H1 (cell line): ENCODE data around the gene KRT37. TPM values are rescaled to one million over a fixed set of nuclear protein-coding genes. Genes with fewer than 3 reads are reported as not detected.

Experiments
- CEBPB ChIP-seq: IDR thresholded peaks from 2 replicates; pipeline ENCODE4 v1.6.1; 2012; ENCODE audit warnings: low read depth, low read length
- EGR1 ChIP-seq: IDR thresholded peaks from 2 replicates; pipeline ENCODE4 v1.6.1; 2011; ENCODE audit warnings: low read depth, low read length, borderline replicate concordance
- polyA plus RNA-seq, 7 experiments: library from polyadenylated mRNA; depleted of rRNA in 3 of 7; stranded (reverse) in 5 of 7; unstranded in 2 of 7; fragments of >200 nt in 5 of 7; fragments of 200-250 nt in 2 of 7; gene quantifications; 1 replicate in 5 of 7; 2 replicates in 1 of 7; 4 replicates in 1 of 7; pipeline versions ENCODE4 v1.2.1 to v1.2.3, GENCODE V29; 2011 to 2013; ENCODE audit warnings: missing spikeins in 2 of 7, mixed read lengths in 2 of 7
- total RNA-seq: library from RNA; stranded (reverse); fragmentation: NEBNext Ultra II Directional; extraction: Animal tissue kit (Norgen Biotek cat#: 25700); gene quantifications from 2 replicates; pipeline ENCODE4 v1.2.1, GENCODE V29; 2021
- TF ChIP-seq, protein P1 (sequence below): fragments of 300-600 bp; sonication (generic); IDR thresholded peaks from 2 replicates; pipeline ENCODE4 v1.7.1; 2012; ENCODE audit warnings: low read length, moderate library complexity, mild to moderate bottlenecking, inconsistent platforms; ENCODE audit not compliant: insufficient replicate concordance

Gene KRT37
- total and polyA plus RNA-seq, 2 of the 8 experiments (the other 6 are each of a cell fraction or from before 2014, with no cell fraction given), result not detected

DNA sequence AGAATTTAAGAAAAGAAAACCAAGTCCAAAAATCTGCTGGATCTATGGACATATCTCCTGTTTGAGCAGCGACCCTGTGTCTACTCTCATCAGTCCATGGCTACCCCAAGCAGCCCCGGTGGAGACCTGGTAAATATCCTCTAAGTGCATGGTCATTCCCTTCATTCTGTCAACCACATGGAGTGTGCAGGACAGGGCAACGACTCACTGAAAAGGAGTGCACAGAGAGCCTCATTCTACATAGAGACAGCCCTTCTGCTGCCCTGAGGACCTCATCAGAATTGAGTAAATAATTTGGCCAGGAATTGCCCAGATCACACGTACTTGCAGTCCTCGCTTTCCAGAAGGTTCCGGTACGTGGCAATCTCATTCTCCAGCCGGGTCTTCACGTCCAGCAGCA lies 13.4 kb upstream of the KRT37 start (continued):
- TF ChIP-seq, protein P1, sequence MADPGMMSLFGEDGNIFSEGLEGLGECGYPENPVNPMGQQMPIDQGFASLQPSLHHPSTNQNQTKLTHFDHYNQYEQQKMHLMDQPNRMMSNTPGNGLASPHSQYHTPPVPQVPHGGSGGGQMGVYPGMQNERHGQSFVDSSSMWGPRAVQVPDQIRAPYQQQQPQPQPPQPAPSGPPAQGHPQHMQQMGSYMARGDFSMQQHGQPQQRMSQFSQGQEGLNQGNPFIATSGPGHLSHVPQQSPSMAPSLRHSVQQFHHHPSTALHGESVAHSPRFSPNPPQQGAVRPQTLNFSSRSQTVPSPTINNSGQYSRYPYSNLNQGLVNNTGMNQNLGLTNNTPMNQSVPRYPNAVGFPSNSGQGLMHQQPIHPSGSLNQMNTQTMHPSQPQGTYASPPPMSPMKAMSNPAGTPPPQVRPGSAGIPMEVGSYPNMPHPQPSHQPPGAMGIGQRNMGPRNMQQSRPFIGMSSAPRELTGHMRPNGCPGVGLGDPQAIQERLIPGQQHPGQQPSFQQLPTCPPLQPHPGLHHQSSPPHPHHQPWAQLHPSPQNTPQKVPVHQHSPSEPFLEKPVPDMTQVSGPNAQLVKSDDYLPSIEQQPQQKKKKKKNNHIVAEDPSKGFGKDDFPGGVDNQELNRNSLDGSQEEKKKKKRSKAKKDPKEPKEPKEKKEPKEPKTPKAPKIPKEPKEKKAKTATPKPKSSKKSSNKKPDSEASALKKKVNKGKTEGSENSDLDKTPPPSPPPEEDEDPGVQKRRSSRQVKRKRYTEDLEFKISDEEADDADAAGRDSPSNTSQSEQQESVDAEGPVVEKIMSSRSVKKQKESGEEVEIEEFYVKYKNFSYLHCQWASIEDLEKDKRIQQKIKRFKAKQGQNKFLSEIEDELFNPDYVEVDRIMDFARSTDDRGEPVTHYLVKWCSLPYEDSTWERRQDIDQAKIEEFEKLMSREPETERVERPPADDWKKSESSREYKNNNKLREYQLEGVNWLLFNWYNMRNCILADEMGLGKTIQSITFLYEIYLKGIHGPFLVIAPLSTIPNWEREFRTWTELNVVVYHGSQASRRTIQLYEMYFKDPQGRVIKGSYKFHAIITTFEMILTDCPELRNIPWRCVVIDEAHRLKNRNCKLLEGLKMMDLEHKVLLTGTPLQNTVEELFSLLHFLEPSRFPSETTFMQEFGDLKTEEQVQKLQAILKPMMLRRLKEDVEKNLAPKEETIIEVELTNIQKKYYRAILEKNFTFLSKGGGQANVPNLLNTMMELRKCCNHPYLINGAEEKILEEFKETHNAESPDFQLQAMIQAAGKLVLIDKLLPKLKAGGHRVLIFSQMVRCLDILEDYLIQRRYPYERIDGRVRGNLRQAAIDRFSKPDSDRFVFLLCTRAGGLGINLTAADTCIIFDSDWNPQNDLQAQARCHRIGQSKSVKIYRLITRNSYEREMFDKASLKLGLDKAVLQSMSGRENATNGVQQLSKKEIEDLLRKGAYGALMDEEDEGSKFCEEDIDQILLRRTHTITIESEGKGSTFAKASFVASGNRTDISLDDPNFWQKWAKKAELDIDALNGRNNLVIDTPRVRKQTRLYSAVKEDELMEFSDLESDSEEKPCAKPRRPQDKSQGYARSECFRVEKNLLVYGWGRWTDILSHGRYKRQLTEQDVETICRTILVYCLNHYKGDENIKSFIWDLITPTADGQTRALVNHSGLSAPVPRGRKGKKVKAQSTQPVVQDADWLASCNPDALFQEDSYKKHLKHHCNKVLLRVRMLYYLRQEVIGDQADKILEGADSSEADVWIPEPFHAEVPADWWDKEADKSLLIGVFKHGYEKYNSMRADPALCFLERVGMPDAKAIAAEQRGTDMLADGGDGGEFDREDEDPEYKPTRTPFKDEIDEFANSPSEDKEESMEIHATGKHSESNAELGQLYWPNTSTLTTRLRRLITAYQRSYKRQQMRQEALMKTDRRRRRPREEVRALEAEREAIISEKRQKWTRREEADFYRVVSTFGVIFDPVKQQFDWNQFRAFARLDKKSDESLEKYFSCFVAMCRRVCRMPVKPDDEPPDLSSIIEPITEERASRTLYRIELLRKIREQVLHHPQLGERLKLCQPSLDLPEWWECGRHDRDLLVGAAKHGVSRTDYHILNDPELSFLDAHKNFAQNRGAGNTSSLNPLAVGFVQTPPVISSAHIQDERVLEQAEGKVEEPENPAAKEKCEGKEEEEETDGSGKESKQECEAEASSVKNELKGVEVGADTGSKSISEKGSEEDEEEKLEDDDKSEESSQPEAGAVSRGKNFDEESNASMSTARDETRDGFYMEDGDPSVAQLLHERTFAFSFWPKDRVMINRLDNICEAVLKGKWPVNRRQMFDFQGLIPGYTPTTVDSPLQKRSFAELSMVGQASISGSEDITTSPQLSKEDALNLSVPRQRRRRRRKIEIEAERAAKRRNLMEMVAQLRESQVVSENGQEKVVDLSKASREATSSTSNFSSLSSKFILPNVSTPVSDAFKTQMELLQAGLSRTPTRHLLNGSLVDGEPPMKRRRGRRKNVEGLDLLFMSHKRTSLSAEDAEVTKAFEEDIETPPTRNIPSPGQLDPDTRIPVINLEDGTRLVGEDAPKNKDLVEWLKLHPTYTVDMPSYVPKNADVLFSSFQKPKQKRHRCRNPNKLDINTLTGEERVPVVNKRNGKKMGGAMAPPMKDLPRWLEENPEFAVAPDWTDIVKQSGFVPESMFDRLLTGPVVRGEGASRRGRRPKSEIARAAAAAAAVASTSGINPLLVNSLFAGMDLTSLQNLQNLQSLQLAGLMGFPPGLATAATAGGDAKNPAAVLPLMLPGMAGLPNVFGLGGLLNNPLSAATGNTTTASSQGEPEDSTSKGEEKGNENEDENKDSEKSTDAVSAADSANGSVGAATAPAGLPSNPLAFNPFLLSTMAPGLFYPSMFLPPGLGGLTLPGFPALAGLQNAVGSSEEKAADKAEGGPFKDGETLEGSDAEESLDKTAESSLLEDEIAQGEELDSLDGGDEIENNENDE, result no peak
- TF ChIP-seq EGR1, result no peak
- no peak for TF ChIP-seq CEBPB
